H9 (cell line): Measurements from ENCODE around the gene CBLN3. TPM values are rescaled to one million over a fixed set of nuclear protein-coding genes. Genes with fewer than 3 reads are reported as not detected.

Experiments
- DNase-seq: peaks from one replicate; pipeline ENCODE4 v3.0.0-alpha.2; 2017
- H2AFZ ChIP-seq: one replicate; pipeline ENCODE4 v1.6.1; 2013; ENCODE audit warnings: mild to moderate bottlenecking, low read length, control low read depth, moderate library complexity
- H2AK5ac ChIP-seq: 2 replicates; pipeline ENCODE4 v1.6.1; 2013; ENCODE audit warnings: low read length, control low read depth, mixed read lengths; ENCODE audit not compliant: insufficient read length
- H2BK120ac ChIP-seq: one replicate; pipeline ENCODE4 v1.6.1; 2013; ENCODE audit warnings: low read depth, mild to moderate bottlenecking, low read length, control low read depth, inconsistent platforms; ENCODE audit not compliant: poor library complexity, severe bottlenecking
- H2BK12ac ChIP-seq: 2 replicates; pipeline ENCODE4 v1.6.1; 2013; ENCODE audit warnings: low read length, control low read depth, mixed read lengths, low read depth; ENCODE audit not compliant: insufficient read length
- H2BK15ac ChIP-seq: 2 replicates; pipeline ENCODE4 v1.6.1; 2013; ENCODE audit warnings: low read depth, low read length, control low read depth
- H2BK20ac ChIP-seq: one replicate; pipeline ENCODE4 v1.6.1; 2013; ENCODE audit warnings: low read depth, mild to moderate bottlenecking, low read length, control low read depth, inconsistent platforms; ENCODE audit not compliant: poor library complexity, severe bottlenecking
- H2BK5ac ChIP-seq: 2 replicates; pipeline ENCODE4 v1.6.1; 2013; ENCODE audit warnings: low read length, control low read depth, mixed read lengths; ENCODE audit not compliant: insufficient read length
- H3K14ac ChIP-seq: 2 replicates; pipeline ENCODE4 v1.6.1; 2013; ENCODE audit warnings: low read length, control low read depth; ENCODE audit not compliant: insufficient read depth
- H3K18ac ChIP-seq: 2 replicates; pipeline ENCODE4 v1.6.1; 2013; ENCODE audit warnings: low read depth, mild to moderate bottlenecking, mixed read lengths, low read length, control low read depth; ENCODE audit not compliant: insufficient read length
- H3K23ac ChIP-seq: 2 replicates; pipeline ENCODE4 v1.6.1; 2013; ENCODE audit warnings: low read length, control low read depth, mixed read lengths, low read depth; ENCODE audit not compliant: insufficient read length
- H3K23me2 ChIP-seq: 2 replicates; pipeline ENCODE4 v1.6.1; 2013; ENCODE audit warnings: low read depth, mild to moderate bottlenecking, mixed read lengths, low read length, control low read depth; ENCODE audit not compliant: insufficient read length, poor library complexity, severe bottlenecking
- H3K27ac ChIP-seq: 2 replicates; pipeline ENCODE4 v1.5.1; 2013; ENCODE audit warnings: low read length, control low read depth, mixed read lengths, low read depth; ENCODE audit not compliant: insufficient read length
- H3K27me3 ChIP-seq: 2 replicates; pipeline ENCODE4 v1.6.1; 2013; ENCODE audit warnings: low read length, control low read depth, inconsistent platforms; ENCODE audit not compliant: insufficient read depth
- H3K4ac ChIP-seq: 2 replicates; pipeline ENCODE4 v1.6.1; 2013; ENCODE audit warnings: low read depth, mild to moderate bottlenecking, control low read depth, inconsistent platforms, low read length, moderate library complexity
- H3K4me1 ChIP-seq: 2 replicates; pipeline ENCODE4 v1.6.1; 2013; ENCODE audit warnings: low read length, control low read depth, inconsistent platforms; ENCODE audit not compliant: insufficient read depth
- H3K4me2 ChIP-seq: 2 replicates; pipeline ENCODE4 v1.6.1; 2013; ENCODE audit warnings: low read length, control low read depth, mixed read lengths; ENCODE audit not compliant: insufficient read length, insufficient read depth
- H3K56ac ChIP-seq: 2 replicates; pipeline ENCODE4 v1.6.1; 2013; ENCODE audit warnings: low read depth, mild to moderate bottlenecking, mixed read lengths, low read length, control low read depth; ENCODE audit not compliant: insufficient read length
- H3K79me1 ChIP-seq: 2 replicates; pipeline ENCODE4 v1.6.1; 2013; ENCODE audit warnings: low read depth, mild to moderate bottlenecking, moderate library complexity, low read length, control low read depth, inconsistent platforms; ENCODE audit not compliant: insufficient read depth, poor library complexity, severe bottlenecking
- H3K79me2 ChIP-seq: 2 replicates; pipeline ENCODE4 v1.6.1; 2013; ENCODE audit warnings: low read length, control low read depth, inconsistent platforms; ENCODE audit not compliant: insufficient read depth
- H3K9ac ChIP-seq: 2 replicates; pipeline ENCODE4 v1.6.1; 2013; ENCODE audit warnings: low read length, control low read depth, mixed read lengths; ENCODE audit not compliant: insufficient read length; ENCODE audit errors: extremely low read depth
- H3K9me3 ChIP-seq: one replicate; pipeline ENCODE4 v1.6.1; 2013; ENCODE audit warnings: low read depth, low read length, inconsistent platforms; ENCODE audit not compliant: control insufficient read depth
- H3T11ph ChIP-seq: one replicate; pipeline ENCODE4 v1.6.1; 2013; ENCODE audit warnings: mild to moderate bottlenecking, low read length, control low read depth, inconsistent platforms
- H4K20me1 ChIP-seq: one replicate; pipeline ENCODE4 v1.6.1; 2013; ENCODE audit not compliant: control insufficient read depth, insufficient read length, insufficient read depth
- H4K5ac ChIP-seq: 2 replicates; pipeline ENCODE4 v1.6.1; 2013; ENCODE audit warnings: low read depth, mild to moderate bottlenecking, mixed read lengths, low read length, control low read depth; ENCODE audit not compliant: insufficient read length
- H4K8ac ChIP-seq: replicated peaks from 2 replicates; pipeline ENCODE4 v1.6.1; 2013; ENCODE audit warnings: low read length, control low read depth, mixed read lengths, low read depth; ENCODE audit not compliant: insufficient read length
- H4K91ac ChIP-seq: 2 replicates; pipeline ENCODE4 v1.6.1; 2013; ENCODE audit warnings: low read depth, mild to moderate bottlenecking, moderate library complexity, mixed read lengths, low read length, control low read depth; ENCODE audit not compliant: insufficient read length
- H3K27ac Mint-ChIP-seq, 3 experiments: 2 replicates in 2 of 3; 3 replicates in 1 of 3; pipeline ENCODE4 v1.8.0; 2020 to 2021; ENCODE audit warnings: mixed read lengths in 3 of 3, mild to moderate bottlenecking in 1 of 3, moderate library complexity in 1 of 3
- H3K27me3 Mint-ChIP-seq: 2 replicates; pipeline ENCODE4 v1.8.0; 2021; ENCODE audit warnings: low read depth, mild to moderate bottlenecking, moderate library complexity, mixed read lengths
- H3K36me3 Mint-ChIP-seq, 3 experiments: 2 replicates in 2 of 3; 3 replicates in 1 of 3; pipeline ENCODE4 v1.8.0; 2020 to 2021; ENCODE audit warnings: low read depth in 3 of 3, mixed read lengths in 3 of 3; ENCODE audit not compliant: insufficient read depth in 1 of 3
- H3K4me1 Mint-ChIP-seq, 2 experiments: 2 replicates each; pipeline ENCODE4 v1.8.0; 2020; ENCODE audit warnings: mixed read lengths in 2 of 2
- H3K4me3 Mint-ChIP-seq, 2 experiments: 2 replicates in 1 of 2; 3 replicates in 1 of 2; pipeline ENCODE4 v1.8.0; 2020 to 2021; ENCODE audit warnings: mild to moderate bottlenecking in 2 of 2, mixed read lengths in 2 of 2, moderate library complexity in 1 of 2
- H3K9me3 Mint-ChIP-seq, 2 experiments: 2 replicates in 1 of 2; 3 replicates in 1 of 2; pipeline ENCODE4 v1.8.0; 2020; ENCODE audit warnings: mild to moderate bottlenecking in 2 of 2, mixed read lengths in 2 of 2, moderate library complexity in 1 of 2
- WGBS: extraction: QIAGEN DNeasy Blood & Tissue Kit; methylation state at CpG from one replicate; pipeline ENCODE4 v1.1.7; 2013; ENCODE audit warnings: missing lambda C conversion rate, low lambda C conversion rate, mixed read lengths; ENCODE audit not compliant: insufficient read length; ENCODE audit errors: extremely low coverage; 5-methylcytosine and 5-hydroxymethylcytosine counted together
- total RNA-seq: library from RNA; stranded (reverse); gene quantifications from 2 replicates; pipeline ENCODE4 v1.2.1, GENCODE V29; 2021
- TF ChIP-seq, protein P1 (sequence below): fragments of 200-600 bp; sonication (generic); conservative IDR thresholded peaks from 3 replicates; pipeline ENCODE4 v1.8.0; 2021; ENCODE audit warnings: antibody characterized with exemption, mild to moderate bottlenecking

CBLN3 gene
- total RNA-seq, 1 experiment from 2014 or later, result 0.39 TPM

DNA sequence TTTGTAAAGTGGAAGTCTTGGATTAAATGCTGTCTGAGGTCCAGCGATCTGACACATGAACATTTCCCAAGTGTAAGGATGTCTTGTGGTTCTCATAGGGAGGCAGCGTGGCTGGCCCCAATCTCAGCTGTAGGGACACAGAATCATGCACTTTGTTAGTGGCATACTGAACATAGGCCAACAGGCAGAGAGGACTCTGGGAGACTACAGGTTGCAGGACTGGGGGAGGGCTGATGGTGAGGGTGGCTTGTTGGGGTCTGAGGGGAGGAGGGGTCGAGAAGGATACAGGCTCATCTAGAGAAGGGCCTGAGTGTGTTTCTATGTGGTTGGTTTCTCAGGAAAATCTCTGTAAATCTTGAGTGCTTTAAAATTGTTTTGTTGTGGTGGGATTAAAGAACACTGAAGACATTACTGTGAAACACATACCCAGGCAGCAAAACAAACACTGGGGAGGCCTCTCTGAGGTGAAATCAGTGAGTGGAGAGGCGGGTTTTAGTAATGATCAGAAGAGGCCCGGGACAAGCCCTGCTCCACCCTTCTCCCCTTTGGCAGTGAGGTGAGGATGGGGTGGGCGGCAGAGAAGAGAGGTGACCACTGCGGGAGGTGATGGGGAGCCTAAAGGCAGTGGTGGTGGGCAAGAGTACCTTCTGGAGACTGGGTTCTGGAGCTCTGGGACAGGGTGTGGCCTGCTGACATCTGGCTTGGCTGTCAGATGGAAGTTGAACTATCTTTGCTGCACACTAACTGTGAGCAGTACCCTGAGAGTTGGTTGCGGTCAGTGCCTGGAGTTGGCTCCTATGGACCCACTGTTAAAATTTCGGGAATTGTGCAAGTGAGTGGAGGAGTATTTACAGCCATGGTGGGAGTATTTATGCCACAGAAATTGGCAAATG, 27.4 kb downstream of the CBLN3 start:
- Histone ChIP-seq H3K14ac (no peak overlapping the region), H3K4ac (no peak overlapping the region), H2BK120ac (no peak overlapping the region), H2BK12ac (no peak overlapping the region), H2BK15ac (no peak overlapping the region), H3K4me2 (no peak overlapping the region), H3K79me2 (no peaks in the 10 kb centered on the region), H3K9me3 (no peaks in the 10 kb centered on the region), H3K27me3 (no peaks in the 10 kb centered on the region), H3T11ph (no peak overlapping the region), H2AK5ac (no peak overlapping the region), H3K23ac (no peak overlapping the region), H3K27ac (no peak overlapping the region), H2BK20ac (no peak overlapping the region), H3K56ac (no peak overlapping the region), H4K20me1 (no peaks in the 10 kb centered on the region), H4K91ac (no peak overlapping the region), H3K4me1 (no peaks in the 10 kb centered on the region; the same call in 1 of the 2 replicates), H3K9ac (no peak overlapping the region), H4K8ac (no peak overlapping the region), H4K5ac (no peak overlapping the region), H3K23me2 (peaks cover 5% of the 10 kb centered on the region), H2BK5ac (no peak overlapping the region), H2AFZ (no peak overlapping the region), H3K79me1 (no peaks in the 10 kb centered on the region), H3K18ac (no peak overlapping the region)
- Mint-ChIP-seq H3K27ac (no peak overlapping the region), H3K36me3 (0 out of 7 replicates have a peak, but pooled peaks cover 0 to 8% (median 0%) of the 10 kb centered on the region in 3 experiments), H3K27me3 (peaks cover 13% of the 10 kb centered on the region), H3K9me3 (no peaks in the 10 kb centered on the region), H3K4me1 (peaks cover 47 to 60% of the 10 kb centered on the region in 2 experiments), H3K4me3 (no peak overlapping the region)
- TF ChIP-seq, protein P1, sequence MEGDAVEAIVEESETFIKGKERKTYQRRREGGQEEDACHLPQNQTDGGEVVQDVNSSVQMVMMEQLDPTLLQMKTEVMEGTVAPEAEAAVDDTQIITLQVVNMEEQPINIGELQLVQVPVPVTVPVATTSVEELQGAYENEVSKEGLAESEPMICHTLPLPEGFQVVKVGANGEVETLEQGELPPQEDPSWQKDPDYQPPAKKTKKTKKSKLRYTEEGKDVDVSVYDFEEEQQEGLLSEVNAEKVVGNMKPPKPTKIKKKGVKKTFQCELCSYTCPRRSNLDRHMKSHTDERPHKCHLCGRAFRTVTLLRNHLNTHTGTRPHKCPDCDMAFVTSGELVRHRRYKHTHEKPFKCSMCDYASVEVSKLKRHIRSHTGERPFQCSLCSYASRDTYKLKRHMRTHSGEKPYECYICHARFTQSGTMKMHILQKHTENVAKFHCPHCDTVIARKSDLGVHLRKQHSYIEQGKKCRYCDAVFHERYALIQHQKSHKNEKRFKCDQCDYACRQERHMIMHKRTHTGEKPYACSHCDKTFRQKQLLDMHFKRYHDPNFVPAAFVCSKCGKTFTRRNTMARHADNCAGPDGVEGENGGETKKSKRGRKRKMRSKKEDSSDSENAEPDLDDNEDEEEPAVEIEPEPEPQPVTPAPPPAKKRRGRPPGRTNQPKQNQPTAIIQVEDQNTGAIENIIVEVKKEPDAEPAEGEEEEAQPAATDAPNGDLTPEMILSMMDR, result no peak
- no peak for DNase-seq
- WGBS, result no CpG with 5 or more reads among the region's 9 CpGs
